Endothelial cell of umbilical vein (primary cell): ENCODE results near the gene PTAFR. TPM values are rescaled to one million over a fixed set of nuclear protein-coding genes. Genes with fewer than 3 reads are reported as not detected.

ENCODE experiments used
- BruUV-seq: library from RNA; stranded (reverse); fragments of 400-500 nt; replicated peaks from 2 replicates; lab custom pipeline; 2021; lab: Mats Ljungman, UMichigan
- CTCF ChIA-PET: fragments of 300-600, 350-600 bp; sonication (Branson Sonifier 250); formaldehyde crosslinking; loops from one replicate; lab custom pipeline; 2021; ENCODE audit warnings: antibody characterized with exemption, inconsistent platforms; lab: Charles Lee
- POLR2A ChIA-PET: fragments of 300-600, 350-600 bp; sonication (Branson Sonifier 250); formaldehyde crosslinking; loops from one replicate; lab custom pipeline; 2021; ENCODE audit warnings: antibody characterized with exemption, inconsistent platforms; lab: Charles Lee
- DNase-seq: peaks from one replicate; pipeline ENCODE4 v3.0.0-alpha.2; 2011; ENCODE audit warnings: low read depth, low spot score
- FAIRE-seq: peaks from 2 replicates; lab custom pipeline; 2011; peaks lifted over from hg19 to GRCh38; lab: Jason Lieb, UNC
- H2AFZ ChIP-seq: 2 replicates; pipeline ENCODE4 v1.6.0; 2012; ENCODE audit warnings: low read depth, low read length, control low read depth, inconsistent platforms
- H3K27ac ChIP-seq: 2 replicates; pipeline ENCODE4 v1.5.1; 2011; ENCODE audit warnings: low read depth, mild to moderate bottlenecking, control low read depth, low read length, moderate library complexity; ENCODE audit not compliant: insufficient read depth
- H3K27me3 ChIP-seq, 2 experiments: 2 replicates each; pipeline versions ENCODE4 v1.6.0 to v1.6.1; 2011; ENCODE audit warnings: low read length in 2 of 2, mixed read lengths in 1 of 2; ENCODE audit not compliant: control insufficient read depth in 2 of 2, insufficient read depth in 2 of 2
- H3K36me3 ChIP-seq, 2 experiments: 2 replicates in 1 of 2; 3 replicates in 1 of 2; pipeline ENCODE4 v1.5.1; 2011; ENCODE audit warnings: low read length in 2 of 2, mild to moderate bottlenecking in 1 of 2, moderate library complexity in 1 of 2; ENCODE audit not compliant: control insufficient read depth in 2 of 2, insufficient read depth in 2 of 2; ENCODE audit errors: extremely low read depth in 1 of 2
- H3K4me1 ChIP-seq: 3 replicates; pipeline ENCODE4 v1.5.1; 2011; ENCODE audit warnings: mild to moderate bottlenecking, low read length; ENCODE audit not compliant: control insufficient read depth, insufficient read depth; ENCODE audit errors: extremely low read depth
- H3K4me2 ChIP-seq: 2 replicates; pipeline ENCODE4 v1.6.1; 2011; ENCODE audit warnings: low read length, control low read depth, mixed read lengths; ENCODE audit not compliant: insufficient read depth
- H3K4me3 ChIP-seq, 3 experiments: fragments of 200-600 bp in 1 of 3; sonication (generic), shearing (Covaris generic) in 1 of 3; replicated peaks in 1 of 3; 2 replicates each; pipeline ENCODE4 v1.5.1; 2011 to 2016; ENCODE audit warnings: control low read depth in 3 of 3, low read length in 3 of 3, mild to moderate bottlenecking in 2 of 3, inconsistent platforms in 1 of 3, low read depth in 1 of 3, moderate library complexity in 1 of 3; ENCODE audit not compliant: insufficient read depth in 1 of 3
- H3K79me2 ChIP-seq: 2 replicates; pipeline ENCODE4 v1.6.0; 2012; ENCODE audit warnings: low read length, inconsistent platforms; ENCODE audit not compliant: control insufficient read depth, insufficient read depth
- H3K9ac ChIP-seq: replicated peaks from 2 replicates; pipeline ENCODE3; 2011; ENCODE audit warnings: low read length, control low read depth; ENCODE audit not compliant: insufficient read depth; ENCODE audit errors: extremely low read depth
- H3K9me1 ChIP-seq: replicated peaks from 3 replicates; pipeline ENCODE4 v1.6.0; 2011; ENCODE audit warnings: mild to moderate bottlenecking, low read length; ENCODE audit not compliant: control insufficient read depth, insufficient read depth; ENCODE audit errors: extremely low read depth
- H3K9me3 ChIP-seq: replicated peaks from 2 replicates; pipeline ENCODE4 v1.5.1; 2012; ENCODE audit warnings: low read length, inconsistent platforms; ENCODE audit not compliant: control insufficient read depth, insufficient read depth
- H4K20me1 ChIP-seq: replicated peaks from 2 replicates; pipeline ENCODE3; 2011; ENCODE audit warnings: mild to moderate bottlenecking, low read length; ENCODE audit not compliant: control insufficient read depth, insufficient read depth; ENCODE audit errors: extremely low read depth
- EZH2 ChIP-seq: IDR thresholded peaks from 2 replicates; pipeline ENCODE4 v1.6.1; 2012; ENCODE audit warnings: borderline replicate concordance, low read depth, mild to moderate bottlenecking, moderate library complexity, low read length, inconsistent platforms; ENCODE audit not compliant: severe bottlenecking
- FOS ChIP-seq: IDR thresholded peaks from 2 replicates; pipeline ENCODE4 v1.6.1; 2011; ENCODE audit warnings: mild to moderate bottlenecking, low read length, moderate library complexity, borderline replicate concordance; ENCODE audit not compliant: insufficient read depth
- GATA2 ChIP-seq: IDR thresholded peaks from 2 replicates; pipeline ENCODE4 v1.7.0; 2011; ENCODE audit warnings: low read depth, mild to moderate bottlenecking, moderate library complexity, mixed read lengths, low read length; ENCODE audit not compliant: insufficient read length, insufficient read depth
- JUN ChIP-seq: IDR thresholded peaks from 2 replicates; pipeline ENCODE4 v1.6.1; 2011; ENCODE audit warnings: borderline replicate concordance, low read depth; ENCODE audit not compliant: insufficient read length, insufficient read depth
- MYC ChIP-seq: IDR thresholded peaks from one replicate; pipeline ENCODE4 v1.6.1; 2011; ENCODE audit warnings: mild to moderate bottlenecking, low read depth, low read length
- POLR2A ChIP-seq: IDR thresholded peaks from 2 replicates; pipeline ENCODE4 v1.6.1; 2012; ENCODE audit warnings: low read depth, mild to moderate bottlenecking, control low read depth, low read length
- POLR2AphosphoS5 ChIP-seq: IDR thresholded peaks from 2 replicates; pipeline ENCODE4 v1.6.1; 2012; ENCODE audit warnings: low read depth, mild to moderate bottlenecking, control low read depth, low read length, moderate library complexity; ENCODE audit not compliant: insufficient read depth
- dilution Hi-C: fragments of 300-500 bp; cut with MboI; formaldehyde crosslinking; loops from one replicate; pipeline ENCODE4 v1.15.0; 2019; ENCODE audit warnings: low sequenced_read_pairs; ENCODE audit not compliant: extremely low pct_ligation_motif_present
- intact Hi-C: fragments of 100-400 bp; cut with micrococcal nuclease; formaldehyde crosslinking; loops from one replicate; pipeline ENCODE4 v1.10.0; 2022
- polyA plus RNA-seq, 4 experiments: library from polyadenylated mRNA; depleted of rRNA in 3 of 4; stranded (reverse) in 3 of 4; unstranded in 1 of 4; fragments of >200 nt; gene quantifications; 2 replicates each; pipeline versions ENCODE4 v1.2.1 to v1.2.3, GENCODE V29; 2011 to 2012; ENCODE audit warnings: missing spikeins in 1 of 4
- total RNA-seq: library from RNA; stranded (reverse); gene quantifications from 2 replicates; pipeline ENCODE4 v1.2.3, GENCODE V29; 2021
- TF ChIP-seq, protein P1 (sequence below): IDR thresholded peaks from 2 replicates; pipeline ENCODE4 v1.6.1; 2011; ENCODE audit not compliant: insufficient read depth, insufficient read length
- TF ChIP-seq, protein P2 (sequence below), 2 donors: IDR thresholded peaks; 1 replicate in 1 of 2; 2 replicates in 1 of 2; pipeline ENCODE4 v1.5.1; 2011; ENCODE audit warnings: low read length in 2 of 2, mild to moderate bottlenecking in 2 of 2, moderate library complexity in 2 of 2, control low read depth in 1 of 2, inconsistent platforms in 1 of 2, low read depth in 1 of 2; ENCODE audit not compliant: insufficient read depth in 1 of 2; ENCODE audit errors: extremely low read depth in 1 of 2

PTAFR gene
- total and polyA plus RNA-seq, 2 donors (not counting 3 experiments of a cell fraction or from before 2014, with no cell fraction given) = 0.20 to 0.32 TPM

DNA sequence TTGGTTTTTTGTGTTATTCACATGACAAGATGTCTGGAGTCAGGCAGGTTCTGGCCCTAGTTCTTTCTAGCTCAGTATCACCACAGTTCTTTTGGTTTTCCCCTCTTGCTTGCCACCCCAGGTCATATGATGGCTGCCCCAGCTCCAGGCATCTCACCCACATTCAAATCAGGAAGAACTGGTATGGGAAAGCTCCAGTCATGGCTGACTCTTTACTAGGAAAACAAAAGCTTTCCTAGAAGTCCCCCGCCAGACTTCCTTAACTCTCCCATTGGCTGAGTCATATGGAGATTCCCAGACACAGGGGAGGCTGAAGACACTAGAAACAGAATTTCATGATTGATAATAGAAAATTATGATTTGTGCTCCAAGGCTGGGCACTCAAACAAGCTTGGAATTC lies 65.9 kb downstream of the PTAFR start:
- Histone ChIP-seq H3K9me3 (no peaks in the 10 kb centered on the region), H3K4me1 (peaks cover 21% of the 10 kb centered on the region), H3K79me2 (no peaks in the 10 kb centered on the region), H3K4me2 (no peak overlapping the region), H3K9me1 (no peaks in the 10 kb centered on the region), H3K4me3 (no peak overlapping the region), H3K9ac (no peak overlapping the region), H3K27ac (peak overlapping the region; percentile 73), H3K36me3 (no peaks in the 10 kb centered on the region), H4K20me1 (no peaks in the 10 kb centered on the region), H3K27me3 (no peaks in the 10 kb centered on the region), H2AFZ (peak overlapping the region; percentile 76)
- CTCF ChIA-PET = interaction anchor here (0.7 to 1.9 kb wide), 5 partner anchors 8 to 98 kb away, joined by 3 to 11 read pairs (median 4); no protein-coding TSS in a partner anchor
- intact Hi-C loops (loop anchor here (2.0 to 5.0 kb wide), 2 partner anchors 22 to 52 kb away; partner anchors contain the start of gene EYA3), dilution Hi-C loops (no loop called here)
- BruUV-seq = no TSS peak
- DNase-seq (peak; percentile 69), FAIRE-seq (peak; percentile 78)
- TF ChIP-seq JUN (peak; percentile 37), GATA2 (no peak), FOS (peak; percentile 82), MYC (no peak), POLR2A (no peak), EZH2 (no peak), POLR2AphosphoS5 (no peak)
- TF ChIP-seq, protein P1, sequence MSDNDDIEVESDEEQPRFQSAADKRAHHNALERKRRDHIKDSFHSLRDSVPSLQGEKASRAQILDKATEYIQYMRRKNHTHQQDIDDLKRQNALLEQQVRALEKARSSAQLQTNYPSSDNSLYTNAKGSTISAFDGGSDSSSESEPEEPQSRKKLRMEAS = no peak
- TF ChIP-seq, protein P2, sequence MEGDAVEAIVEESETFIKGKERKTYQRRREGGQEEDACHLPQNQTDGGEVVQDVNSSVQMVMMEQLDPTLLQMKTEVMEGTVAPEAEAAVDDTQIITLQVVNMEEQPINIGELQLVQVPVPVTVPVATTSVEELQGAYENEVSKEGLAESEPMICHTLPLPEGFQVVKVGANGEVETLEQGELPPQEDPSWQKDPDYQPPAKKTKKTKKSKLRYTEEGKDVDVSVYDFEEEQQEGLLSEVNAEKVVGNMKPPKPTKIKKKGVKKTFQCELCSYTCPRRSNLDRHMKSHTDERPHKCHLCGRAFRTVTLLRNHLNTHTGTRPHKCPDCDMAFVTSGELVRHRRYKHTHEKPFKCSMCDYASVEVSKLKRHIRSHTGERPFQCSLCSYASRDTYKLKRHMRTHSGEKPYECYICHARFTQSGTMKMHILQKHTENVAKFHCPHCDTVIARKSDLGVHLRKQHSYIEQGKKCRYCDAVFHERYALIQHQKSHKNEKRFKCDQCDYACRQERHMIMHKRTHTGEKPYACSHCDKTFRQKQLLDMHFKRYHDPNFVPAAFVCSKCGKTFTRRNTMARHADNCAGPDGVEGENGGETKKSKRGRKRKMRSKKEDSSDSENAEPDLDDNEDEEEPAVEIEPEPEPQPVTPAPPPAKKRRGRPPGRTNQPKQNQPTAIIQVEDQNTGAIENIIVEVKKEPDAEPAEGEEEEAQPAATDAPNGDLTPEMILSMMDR (IDR thresholded peaks at IDR 0.05; ENCODE audit: extremely low read depth in 1 of 2, insufficient read depth in 1 of 2, low read depth in 1 of 2, low read length in 2 of 2) = no peak
- POLR2A ChIA-PET = interaction anchor here (0.6 kb wide), 1 partner anchor 96 kb away, joined by 12 read pairs; no protein-coding TSS in a partner anchor
